Rectal smooth muscle tissue (tissue), 1 donor: ENCODE measurements around the gene ZSCAN10.
"Not testable (repeated sequence)": the region's sequence is repeated elsewhere in the genome, so short reads cannot be mapped to it uniquely, and the experiment has no call there.

Experiments
- H3K27ac ChIP-seq: one replicate; pipeline ENCODE4 v1.7.0; 2013; ENCODE audit warnings: low read depth, low read length, inconsistent platforms
- H3K27me3 ChIP-seq: one replicate; pipeline ENCODE4 v1.7.0; 2013; ENCODE audit warnings: low read length; ENCODE audit not compliant: control insufficient read depth, insufficient read depth
- H3K36me3 ChIP-seq: one replicate; pipeline ENCODE4 v1.7.0; 2013; ENCODE audit warnings: low read length; ENCODE audit not compliant: control insufficient read depth, insufficient read depth
- H3K4me1 ChIP-seq: one replicate; pipeline ENCODE4 v1.7.0; 2013; ENCODE audit warnings: low read length; ENCODE audit not compliant: control insufficient read depth, insufficient read depth
- H3K4me3 ChIP-seq: one replicate; pipeline ENCODE4 v1.7.0; 2013; ENCODE audit warnings: low read length
- H3K9ac ChIP-seq: one replicate; pipeline ENCODE4 v1.7.0; 2013; ENCODE audit warnings: low read length

ZSCAN10 gene

DNA sequence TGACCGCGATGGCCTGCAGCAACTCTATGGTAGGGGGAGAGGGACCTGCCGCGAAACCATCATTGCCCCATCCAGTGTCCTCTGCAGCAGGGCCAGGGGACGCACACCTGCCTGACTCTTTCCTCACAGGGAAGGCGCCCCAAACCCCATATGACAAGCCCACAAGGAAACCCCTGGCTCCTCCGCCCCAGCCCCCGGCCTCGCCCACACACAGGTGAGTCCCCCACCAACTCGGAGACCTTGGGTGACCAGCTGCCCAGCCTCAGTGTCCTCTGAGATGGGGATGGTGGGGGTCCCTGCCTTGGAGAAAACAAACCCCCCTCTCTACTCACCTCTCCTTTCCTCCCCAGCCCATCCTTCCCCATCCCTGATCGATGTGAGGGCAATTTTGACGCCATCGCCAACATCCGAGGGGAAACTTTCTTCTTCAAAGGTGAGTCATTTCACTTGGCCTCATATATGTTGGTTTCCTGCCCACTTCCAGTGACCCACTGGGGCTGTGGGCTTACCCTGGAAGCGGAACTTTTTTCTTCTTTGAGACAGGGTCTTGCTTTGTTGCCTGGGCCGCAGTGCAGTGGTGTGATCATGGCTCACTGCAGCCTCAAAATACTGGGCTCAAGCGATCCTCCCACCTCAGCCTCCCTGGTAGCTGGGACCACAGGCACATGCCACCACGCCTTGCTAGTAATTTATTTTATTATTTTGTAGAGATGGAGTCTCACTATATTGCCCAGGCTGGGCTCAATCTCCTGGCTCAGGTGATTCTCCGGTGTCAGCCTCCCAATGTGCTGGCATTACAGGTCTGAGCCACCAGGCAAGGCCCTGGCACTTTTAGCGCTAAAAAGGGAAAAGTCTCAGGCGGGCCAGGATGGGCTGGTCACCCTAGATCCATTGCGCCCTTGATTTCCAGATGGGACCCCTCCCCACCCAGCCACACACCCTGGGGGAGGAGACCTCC is 41.6 kb downstream of the ZSCAN10 start:
- Histone ChIP-seq H3K27ac (no peak overlapping the region), H3K9ac (no peak overlapping the region), H3K27me3 (no peaks in the 10 kb centered on the region), H3K4me3 (no peak overlapping the region), H3K36me3 (peaks cover 3% of the 10 kb centered on the region), H3K4me1 (no peaks in the 10 kb centered on the region)

DNA sequence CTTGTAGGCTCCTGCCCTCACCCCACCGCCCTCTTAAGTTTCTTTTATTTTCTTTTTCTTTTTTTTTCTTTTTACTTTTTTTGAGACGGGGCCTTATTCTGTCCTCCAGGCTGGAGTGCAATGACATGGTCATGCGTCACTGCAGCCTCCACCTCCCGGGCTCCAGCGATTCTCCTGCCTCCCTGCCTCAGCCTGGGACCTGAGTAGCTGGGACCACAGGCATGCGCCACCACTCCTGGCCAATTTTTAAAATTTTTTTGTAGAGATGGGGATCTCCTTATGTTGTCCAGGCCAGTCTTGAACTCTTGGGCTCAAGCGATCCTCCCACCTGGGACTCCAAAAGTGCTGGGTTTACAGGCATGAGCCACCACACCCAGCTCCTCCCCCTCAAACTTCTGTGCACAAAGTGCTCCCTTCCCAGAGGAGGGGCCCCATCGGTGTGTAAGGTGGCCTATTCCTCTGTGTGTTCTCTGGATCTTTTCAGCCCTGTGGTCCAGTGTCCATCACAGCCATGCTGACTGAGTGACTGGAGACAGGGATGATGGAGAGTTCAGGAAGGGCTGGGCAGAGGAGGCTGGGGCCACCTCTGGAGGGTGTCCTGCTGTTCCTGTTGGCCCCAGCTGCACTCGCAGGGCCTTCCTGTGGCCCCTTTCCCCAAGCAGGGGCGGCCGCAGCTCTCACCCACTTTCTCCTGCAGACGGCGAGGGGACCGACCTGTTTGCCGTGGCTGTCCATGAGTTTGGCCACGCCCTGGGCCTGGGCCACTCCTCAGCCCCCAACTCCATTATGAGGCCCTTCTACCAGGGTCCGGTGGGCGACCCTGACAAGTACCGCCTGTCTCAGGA is 42.5 kb downstream of the ZSCAN10 start:
- no peaks in the 10 kb centered on the region for H3K27me3 ChIP-seq
- no peak overlapping the region for H3K9ac ChIP-seq
- H3K4me3 ChIP-seq, result no peak overlapping the region
- no peak overlapping the region for H3K27ac ChIP-seq
- no peaks in the 10 kb centered on the region for H3K4me1 ChIP-seq
- peaks cover 3% of the 10 kb centered on the region for H3K36me3 ChIP-seq

DNA sequence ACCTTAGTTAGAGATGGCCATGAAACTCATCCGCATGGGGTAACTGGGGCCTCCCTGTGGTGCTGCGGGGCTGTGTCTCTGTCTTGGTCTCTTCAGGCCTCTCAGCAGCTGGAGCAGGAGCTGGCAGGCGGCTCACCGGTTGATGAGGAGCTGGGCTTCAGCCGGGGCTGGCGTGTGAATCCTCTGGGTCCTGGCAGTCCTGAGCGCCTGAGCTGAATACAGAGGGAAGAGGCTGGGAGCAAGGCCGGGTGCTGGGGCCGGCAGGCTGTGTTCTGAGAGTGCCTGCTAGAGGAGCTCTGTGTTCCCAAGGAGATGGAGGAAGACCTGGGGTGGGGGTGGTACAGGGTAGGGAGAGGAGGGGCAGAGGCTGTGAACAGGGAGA is 43.4 kb downstream of the ZSCAN10 start:
- not testable (repeated sequence) for H3K27ac ChIP-seq, H3K27me3 ChIP-seq, H3K4me1 ChIP-seq, H3K4me3 ChIP-seq, H3K9ac ChIP-seq, H3K36me3 ChIP-seq

- H3K36me3 ChIP-seq, result peaks cover 3% of the 10 kb centered on the region
- no peaks in the 10 kb centered on the region for H3K4me1 ChIP-seq
- H3K27me3 ChIP-seq, result no peaks in the 10 kb centered on the region
- H3K9ac ChIP-seq, result no peak overlapping the region
- no peak overlapping the region for H3K4me3 ChIP-seq
- H3K27ac ChIP-seq, result no peak overlapping the region
Measured at GRCh38 chr16:3054965-3055733, 43.9 kb downstream of the ZSCAN10 start.

DNA sequence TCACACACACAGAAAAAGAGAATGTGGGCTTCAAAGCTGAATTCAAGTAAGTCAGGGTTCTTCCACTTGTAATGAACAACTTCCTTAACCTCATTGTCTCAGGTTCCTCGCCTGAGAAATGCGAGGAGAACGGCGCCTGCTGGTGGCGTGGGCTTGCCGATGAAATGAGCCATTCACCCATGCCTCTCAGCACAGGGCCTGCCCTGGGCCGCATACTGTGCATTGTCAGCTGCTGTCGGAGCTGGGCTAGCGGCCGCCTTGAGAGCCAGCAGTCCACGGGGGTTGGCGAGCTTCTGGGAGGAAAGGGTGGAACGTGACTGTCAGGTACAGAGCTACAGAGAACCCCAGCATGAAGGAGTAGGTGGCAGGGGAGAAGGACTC is 45.8 kb downstream of the ZSCAN10 start:
- H3K9ac ChIP-seq, H3K36me3 ChIP-seq, H3K4me3 ChIP-seq, H3K27ac ChIP-seq, H3K27me3 ChIP-seq, H3K4me1 ChIP-seq: not testable (repeated sequence)

GRCh38 chr16:3052571-3053329 is 46.3 kb downstream of the ZSCAN10 start:
- H3K9ac ChIP-seq, H3K4me3 ChIP-seq, H3K27me3 ChIP-seq, H3K4me1 ChIP-seq, H3K27ac ChIP-seq, H3K36me3 ChIP-seq: not testable (repeated sequence)

DNA sequence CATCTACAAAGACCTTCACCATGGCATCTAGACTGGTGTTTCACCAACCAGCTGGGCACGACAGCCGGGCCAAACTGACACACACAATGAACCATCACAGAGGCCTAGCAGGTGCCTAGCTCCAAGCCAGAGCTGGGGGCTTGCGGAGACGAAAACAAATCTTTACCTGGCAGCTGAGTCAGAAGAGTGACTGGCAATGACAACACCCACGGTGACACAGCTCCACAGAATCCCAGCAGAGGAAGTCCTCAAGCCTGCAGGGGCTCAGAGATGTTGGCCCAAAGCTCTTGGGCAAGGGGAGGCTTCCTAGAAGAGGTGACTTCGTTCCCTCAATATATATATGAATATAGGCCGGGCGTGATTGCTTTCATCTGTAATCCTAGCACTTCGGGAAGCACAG is 47.6 kb downstream of the ZSCAN10 start:
- Histone ChIP-seq H3K4me1 (no peaks in the 10 kb centered on the region), H3K27me3 (peaks cover 9% of the 10 kb centered on the region), H3K27ac (no peak overlapping the region), H3K36me3 (peaks cover 3% of the 10 kb centered on the region), H3K4me3 (no peak overlapping the region), H3K9ac (no peak overlapping the region)

DNA sequence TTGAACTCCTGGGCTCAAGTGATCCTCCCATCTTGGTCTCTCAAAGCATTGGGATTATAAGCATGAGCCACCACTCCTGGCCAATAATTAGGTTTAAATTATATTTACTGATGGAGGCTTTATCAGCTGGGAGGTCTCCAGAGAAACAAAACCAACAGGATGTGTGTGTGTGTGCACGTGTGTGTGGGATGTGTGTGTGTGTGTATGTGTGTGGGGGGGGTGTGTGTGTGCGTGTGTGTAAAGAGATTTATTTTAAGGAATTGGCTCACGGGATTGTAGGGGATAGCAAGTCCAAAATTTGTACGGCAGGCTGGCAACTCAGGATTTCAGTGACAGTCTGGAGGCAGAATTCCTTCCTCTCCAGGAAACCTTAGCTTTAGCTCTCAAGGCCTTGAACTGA is 48.1 kb downstream of the ZSCAN10 start:
- H3K27me3 ChIP-seq, result peaks cover 12% of the 10 kb centered on the region
- no peak overlapping the region for H3K9ac ChIP-seq
- no peak overlapping the region for H3K4me3 ChIP-seq
- no peaks in the 10 kb centered on the region for H3K4me1 ChIP-seq
- peaks cover 3% of the 10 kb centered on the region for H3K36me3 ChIP-seq
- H3K27ac ChIP-seq, result no peak overlapping the region

- no peaks in the 10 kb centered on the region for H3K4me1 ChIP-seq
- H3K9ac ChIP-seq, result no peak overlapping the region
- H3K36me3 ChIP-seq, result peaks cover 3% of the 10 kb centered on the region
- peaks cover 15% of the 10 kb centered on the region for H3K27me3 ChIP-seq
- H3K27ac ChIP-seq, result no peak overlapping the region
- H3K4me3 ChIP-seq, result no peak overlapping the region
Measured at GRCh38 chr16:3050487-3050886, 48.6 kb downstream of the ZSCAN10 start.

- Histone ChIP-seq H3K4me1 (no peaks in the 10 kb centered on the region), H3K36me3 (peaks cover 3% of the 10 kb centered on the region), H3K27ac (no peak overlapping the region), H3K4me3 (no peak overlapping the region), H3K27me3 (peaks cover 18% of the 10 kb centered on the region), H3K9ac (no peak overlapping the region)
Measured at GRCh38 chr16:3049921-3050481, 49.1 kb downstream of the ZSCAN10 start.

- Histone ChIP-seq H3K36me3 (no peaks in the 10 kb centered on the region), H3K4me1 (no peaks in the 10 kb centered on the region), H3K4me3 (no peak overlapping the region), H3K9ac (no peak overlapping the region), H3K27me3 (peaks cover 18% of the 10 kb centered on the region), H3K27ac (no peak overlapping the region)
Measured at GRCh38 chr16:3047387-3047720, 51.7 kb downstream of the ZSCAN10 start.
